ENCODE measurements around the gene ST8SIA4.

The ST8SIA4 gene

GRCh38 chr5:100867039-100867562, 36.0 kb downstream of the ST8SIA4 start:
- DNase-seq, result no peak

DNA sequence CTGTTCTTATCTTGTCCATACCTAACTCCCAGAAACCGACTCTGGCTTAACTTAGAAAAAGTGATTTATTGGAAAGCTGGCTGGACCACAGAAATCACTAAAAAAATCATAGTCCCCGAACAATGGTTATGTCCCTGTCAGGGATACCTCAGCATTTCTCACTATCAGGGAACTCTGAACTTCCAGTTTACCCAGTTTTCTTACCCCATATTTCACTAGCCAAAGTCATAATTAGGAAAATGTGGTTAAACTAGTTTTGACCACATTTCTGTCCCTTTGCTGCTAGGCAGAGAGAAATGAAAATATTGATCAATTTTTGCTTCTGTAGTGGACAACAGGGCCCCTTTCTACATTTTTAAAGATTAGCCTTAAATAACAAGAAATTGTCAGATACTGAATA, 38.2 kb downstream of the ST8SIA4 start:
- no peak for DNase-seq

GRCh38 chr5:100863739-100864138, 39.3 kb downstream of the ST8SIA4 start:
- DNase-seq, result no peak

GRCh38 chr5:100861148-100861547, 41.9 kb downstream of the ST8SIA4 start:
- DNase-seq, result no peak

GRCh38 chr5:100860407-100860806, 42.7 kb downstream of the ST8SIA4 start:
- no peak for DNase-seq

GRCh38 chr5:100858987-100859545, 44.0 kb downstream of the ST8SIA4 start:
- no peak for DNase-seq

GRCh38 chr5:100856462-100856861, 46.6 kb downstream of the ST8SIA4 start:
- DNase-seq, result no peak

DNA sequence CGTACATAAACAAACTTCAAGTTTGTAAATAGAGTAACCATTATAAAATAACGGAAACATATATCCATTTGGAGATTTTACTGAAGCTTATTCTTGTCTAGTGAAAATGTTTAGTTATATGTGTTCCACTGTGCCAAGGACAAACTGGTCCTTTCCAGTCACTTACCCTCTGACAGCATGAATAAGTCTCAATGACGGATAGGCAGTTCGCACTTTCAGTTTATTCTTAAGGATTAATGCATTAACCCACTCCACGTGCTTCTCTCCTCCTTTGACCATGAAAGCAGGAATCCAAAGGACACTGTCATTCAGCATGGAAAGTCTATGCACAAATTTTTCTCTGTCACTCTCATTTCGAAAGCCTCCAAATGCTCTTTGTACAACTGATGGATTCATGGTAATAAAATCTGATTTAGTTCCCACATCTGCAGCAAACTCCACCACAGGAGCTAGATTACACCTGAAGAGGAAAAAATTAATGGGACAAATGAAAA, 47.1 kb downstream of the ST8SIA4 start:
- no peak for DNase-seq

DNA sequence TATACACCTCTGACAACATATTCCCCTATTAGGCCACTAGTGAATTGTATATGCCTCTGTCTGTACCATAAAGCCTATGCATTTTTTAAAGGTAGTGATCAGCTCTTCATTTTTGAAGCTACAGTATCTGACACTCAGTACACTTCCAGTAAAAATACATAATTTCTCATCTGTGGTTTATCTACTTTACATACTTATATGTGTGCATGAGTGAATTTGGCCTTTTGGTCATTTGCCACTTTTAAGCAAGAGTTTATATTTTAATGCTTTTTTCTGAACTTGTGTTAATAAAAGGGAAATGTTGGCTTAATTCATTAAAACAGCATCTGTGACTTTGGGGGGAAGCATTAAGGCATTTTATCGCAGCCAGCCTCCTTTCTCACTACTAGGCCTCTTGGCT, 47.8 kb downstream of the ST8SIA4 start:
- no peak for DNase-seq

DNA sequence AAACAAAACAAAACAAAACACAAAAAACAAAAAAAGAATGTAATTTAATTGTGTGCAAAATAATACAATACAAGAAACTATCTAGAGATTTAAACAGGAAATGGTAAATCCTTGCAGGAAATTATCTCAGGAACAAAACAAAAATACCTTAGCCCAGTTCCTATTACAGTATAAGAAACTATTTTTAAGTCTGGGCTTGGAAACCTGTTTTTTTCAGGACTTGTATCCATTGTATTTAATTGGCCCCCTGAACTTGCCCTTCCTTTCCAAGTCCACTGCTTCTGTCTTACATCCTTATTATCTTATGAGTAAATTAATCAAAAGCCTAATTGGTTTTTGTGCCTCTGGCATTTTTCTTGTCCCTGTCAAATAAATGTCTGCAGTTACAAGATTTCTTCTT, 48.5 kb downstream of the ST8SIA4 start:
- DNase-seq, result no peak

DNA sequence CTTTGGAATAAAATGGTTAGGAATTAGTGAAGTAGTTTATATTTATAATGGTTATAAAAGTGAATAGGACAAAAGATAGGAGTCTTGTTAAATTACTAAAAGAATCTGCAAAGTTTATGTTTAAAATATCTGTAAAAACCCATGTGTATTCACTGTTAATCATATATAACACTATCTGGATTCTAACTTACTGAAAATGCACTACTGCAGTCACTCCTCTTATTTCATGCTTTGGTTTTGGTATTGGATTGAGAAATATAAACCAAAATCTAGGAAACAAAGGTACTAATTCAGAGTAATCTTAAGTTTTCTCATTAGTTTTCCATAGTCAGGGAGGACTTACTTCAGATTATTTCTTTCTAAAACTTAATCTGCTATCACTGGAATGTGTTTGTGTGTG, 49.5 kb downstream of the ST8SIA4 start:
- no peak for DNase-seq

DNA sequence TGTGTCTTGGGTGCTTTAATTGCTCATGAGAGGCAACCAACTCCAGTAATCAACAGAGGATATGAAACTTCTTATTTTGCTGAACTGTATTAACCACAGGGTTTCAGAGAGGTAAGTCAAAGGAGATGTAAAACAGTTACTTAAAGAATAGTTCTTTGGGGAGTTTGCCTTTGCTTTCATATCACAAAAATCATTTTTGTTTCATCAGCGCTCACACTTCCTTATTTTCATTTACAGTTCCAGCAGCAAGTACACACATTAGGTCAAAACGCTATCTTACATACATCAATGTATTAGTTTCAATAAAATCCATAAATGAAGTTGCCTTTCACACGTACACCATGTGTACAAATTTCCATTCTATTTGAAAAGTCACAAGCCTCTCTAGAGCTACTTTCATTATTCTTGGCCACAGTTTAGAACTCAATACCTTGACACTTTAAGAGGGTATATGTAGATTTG, 50.1 kb downstream of the ST8SIA4 start:
- no peak for DNase-seq

DNA sequence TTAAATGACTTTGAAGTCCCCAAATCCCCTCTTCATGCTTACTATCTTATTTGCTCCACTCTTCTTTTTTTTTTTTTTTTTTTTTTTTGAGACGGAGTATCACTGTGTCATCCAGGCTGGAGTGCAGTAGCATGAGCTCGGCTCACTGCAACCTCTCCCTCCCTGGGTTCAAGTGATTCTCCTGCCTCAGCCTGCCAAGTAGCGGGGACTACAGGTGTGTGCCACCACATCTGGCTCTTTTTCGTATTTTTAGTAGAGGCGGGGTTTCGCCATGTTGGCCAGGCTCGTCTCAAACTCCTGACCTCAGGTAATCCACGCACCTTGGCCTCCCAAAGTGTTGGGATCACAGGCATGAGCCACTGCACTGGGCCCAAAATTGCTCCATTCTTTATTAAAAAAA, 51.0 kb downstream of the ST8SIA4 start:
- DNase-seq, result no peak

GRCh38 chr5:100846772-100847171, 56.3 kb downstream of the ST8SIA4 start:
- no peak for DNase-seq

DNA sequence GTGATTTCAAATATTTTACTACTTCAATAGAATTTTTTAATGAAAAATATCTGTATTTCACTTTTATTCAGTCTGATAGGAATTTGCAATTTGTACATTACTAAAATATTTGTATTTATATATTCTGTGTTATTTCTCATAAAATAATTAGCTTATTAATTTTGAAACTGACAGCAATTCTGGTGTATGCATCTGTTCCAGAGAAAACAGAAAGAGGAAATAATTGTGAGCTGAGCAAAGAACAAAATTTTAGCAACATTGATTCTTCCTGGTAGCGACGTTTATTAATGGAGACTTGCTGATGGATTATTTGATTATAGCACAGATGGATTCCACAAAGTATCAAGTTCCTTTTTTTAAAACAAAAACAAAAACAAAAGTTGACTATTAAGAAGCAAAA, 61.0 kb downstream of the ST8SIA4 start:
- DNase-seq, result no peak

- no peak for DNase-seq
These were observed 61.6 kb downstream of the ST8SIA4 start for GRCh38 chr5:100841358-100842076.

GRCh38 chr5:100840789-100841188, 62.3 kb downstream of the ST8SIA4 start:
- DNase-seq, result no peak

GRCh38 chr5:100840370-100840769, 62.7 kb downstream of the ST8SIA4 start:
- no peak for DNase-seq

- DNase-seq, result no peak
These were observed 65.0 kb downstream of the ST8SIA4 start for GRCh38 chr5:100838048-100838473.

DNA sequence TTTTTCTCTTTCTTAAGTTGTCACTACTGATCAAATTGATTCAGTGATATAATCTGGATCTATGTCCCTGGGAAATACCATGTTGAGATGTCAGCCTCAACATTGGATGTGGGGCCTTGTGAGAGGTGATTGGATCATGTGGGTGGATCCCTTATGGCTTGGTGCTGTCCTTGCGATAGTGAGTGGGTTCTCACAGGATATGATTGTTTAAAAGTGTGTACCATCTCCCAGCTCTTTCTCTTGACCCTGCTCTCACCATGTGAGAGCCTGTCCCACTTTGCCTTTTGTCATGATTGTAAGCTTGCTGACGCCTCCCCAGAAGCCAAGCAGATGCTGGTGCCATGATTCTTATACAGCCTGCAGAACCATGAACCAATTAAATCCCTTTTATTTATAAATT, 68.6 kb downstream of the ST8SIA4 start:
- no peak for DNase-seq

DNA sequence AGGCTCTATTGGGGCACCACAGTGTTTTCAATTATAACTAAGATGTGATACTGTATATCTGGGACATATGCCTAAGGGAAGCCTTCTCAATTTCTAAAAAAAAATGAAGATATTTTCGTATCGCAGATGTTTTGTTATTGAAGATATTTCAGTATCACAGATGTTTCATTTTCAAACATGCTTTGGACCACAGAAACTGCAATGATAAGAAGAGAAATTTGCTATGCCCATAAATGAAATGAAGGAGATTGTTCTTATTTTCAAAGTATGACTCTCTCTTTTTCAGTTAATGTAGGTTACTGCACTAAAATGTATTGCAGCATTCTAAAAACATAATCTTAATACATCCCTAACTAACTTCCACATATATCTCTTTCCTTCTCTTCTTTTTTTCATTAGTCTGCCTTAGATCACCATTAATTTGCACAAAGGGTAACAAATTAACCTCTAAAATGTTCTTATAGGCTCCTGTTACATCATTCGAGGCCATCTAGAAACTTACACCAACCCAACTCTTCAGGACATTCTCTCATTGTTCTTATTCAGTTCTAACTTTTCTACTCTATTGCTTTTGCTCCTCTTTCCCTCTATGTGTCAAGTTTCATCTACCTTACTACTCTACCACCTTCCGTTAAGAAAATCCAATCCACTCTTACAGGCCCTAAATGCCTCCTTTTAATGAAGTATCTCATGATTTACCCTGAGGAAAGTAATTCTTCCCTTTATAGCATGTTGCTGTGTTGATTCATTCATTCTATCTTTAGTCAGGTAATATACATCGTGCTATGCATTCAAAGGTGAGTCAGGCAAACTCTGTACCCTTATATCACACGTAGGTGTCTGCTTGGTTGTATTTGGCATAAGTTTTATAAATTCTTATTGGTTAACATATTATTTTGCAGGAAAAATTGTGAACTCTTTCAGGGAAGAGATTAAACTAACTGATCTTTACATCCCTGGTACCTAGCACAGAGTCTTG, 70.5 kb downstream of the ST8SIA4 start:
- DNase-seq, result no peak

GRCh38 chr5:100828898-100829356, 74.2 kb downstream of the ST8SIA4 start:
- DNase-seq, result no peak

Measured in NCI-H524 treated with DMSO at 0.1 percent for 48 hours (cell line).